ENCODE measurements around the gene THY1. TPM values are rescaled to one million over a fixed set of nuclear protein-coding genes. Genes with fewer than 3 reads are reported as not detected.

Gene THY1
- polyA plus RNA-seq, 1 donor from 2014 or later = 98.3 TPM

DNA sequence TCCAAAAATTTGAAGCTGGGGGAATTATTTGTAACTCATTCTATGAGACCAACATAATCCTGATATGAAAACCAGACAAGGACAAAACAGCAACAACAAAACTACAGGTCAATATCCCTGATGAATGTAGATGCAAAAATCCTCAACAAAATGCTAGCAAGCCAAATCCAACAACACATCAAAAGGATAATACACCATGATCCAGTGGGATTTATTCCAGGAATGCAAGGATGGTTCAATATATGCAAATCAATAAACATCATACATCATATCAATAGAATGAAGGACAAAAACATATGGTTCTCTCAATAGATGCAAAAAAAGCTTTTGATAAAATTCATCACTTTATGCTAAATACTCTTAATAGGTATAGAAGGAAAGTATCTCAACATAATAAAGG lies 22.1 kb downstream of the THY1 start:
- H3K79me2 ChIP-seq (replicated peaks; ENCODE audit: insufficient read depth, low read length) = no peaks in the 10 kb centered on the region
- no peaks in the 10 kb centered on the region for H4K20me1 ChIP-seq (ENCODE audit: insufficient read depth)
- no peak overlapping the region for H3K4me3 ChIP-seq (ENCODE audit: low read length)
- no peak overlapping the region for H3K4me2 ChIP-seq (ENCODE audit: low read length)
- H3K9ac ChIP-seq (ENCODE audit: low read length) = no peak overlapping the region
- H3K9me2 ChIP-seq (ENCODE audit: insufficient read depth, low read length) = no peaks in the 10 kb centered on the region
- H2AFZ ChIP-seq (ENCODE audit: low read depth, low read length) = no peak overlapping the region
- no peaks in the 10 kb centered on the region for H3F3A ChIP-seq (ENCODE audit: insufficient read depth, low read length, poor library complexity, severe bottlenecking)
- no peaks in the 10 kb centered on the region for H3K9me3 ChIP-seq (ENCODE audit: low read length)
- no peak overlapping the region for H3K27ac ChIP-seq (ENCODE audit: low read length)
- H3K27me3 ChIP-seq (ENCODE audit: insufficient read depth, low read depth, low read length) = no peaks in the 10 kb centered on the region
- TF ChIP-seq, protein P1, sequence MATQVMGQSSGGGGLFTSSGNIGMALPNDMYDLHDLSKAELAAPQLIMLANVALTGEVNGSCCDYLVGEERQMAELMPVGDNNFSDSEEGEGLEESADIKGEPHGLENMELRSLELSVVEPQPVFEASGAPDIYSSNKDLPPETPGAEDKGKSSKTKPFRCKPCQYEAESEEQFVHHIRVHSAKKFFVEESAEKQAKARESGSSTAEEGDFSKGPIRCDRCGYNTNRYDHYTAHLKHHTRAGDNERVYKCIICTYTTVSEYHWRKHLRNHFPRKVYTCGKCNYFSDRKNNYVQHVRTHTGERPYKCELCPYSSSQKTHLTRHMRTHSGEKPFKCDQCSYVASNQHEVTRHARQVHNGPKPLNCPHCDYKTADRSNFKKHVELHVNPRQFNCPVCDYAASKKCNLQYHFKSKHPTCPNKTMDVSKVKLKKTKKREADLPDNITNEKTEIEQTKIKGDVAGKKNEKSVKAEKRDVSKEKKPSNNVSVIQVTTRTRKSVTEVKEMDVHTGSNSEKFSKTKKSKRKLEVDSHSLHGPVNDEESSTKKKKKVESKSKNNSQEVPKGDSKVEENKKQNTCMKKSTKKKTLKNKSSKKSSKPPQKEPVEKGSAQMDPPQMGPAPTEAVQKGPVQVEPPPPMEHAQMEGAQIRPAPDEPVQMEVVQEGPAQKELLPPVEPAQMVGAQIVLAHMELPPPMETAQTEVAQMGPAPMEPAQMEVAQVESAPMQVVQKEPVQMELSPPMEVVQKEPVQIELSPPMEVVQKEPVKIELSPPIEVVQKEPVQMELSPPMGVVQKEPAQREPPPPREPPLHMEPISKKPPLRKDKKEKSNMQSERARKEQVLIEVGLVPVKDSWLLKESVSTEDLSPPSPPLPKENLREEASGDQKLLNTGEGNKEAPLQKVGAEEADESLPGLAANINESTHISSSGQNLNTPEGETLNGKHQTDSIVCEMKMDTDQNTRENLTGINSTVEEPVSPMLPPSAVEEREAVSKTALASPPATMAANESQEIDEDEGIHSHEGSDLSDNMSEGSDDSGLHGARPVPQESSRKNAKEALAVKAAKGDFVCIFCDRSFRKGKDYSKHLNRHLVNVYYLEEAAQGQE (IDR thresholded peaks at IDR 0.05; ENCODE audit: borderline replicate concordance) = no peak
- TF ChIP-seq TAF1 (IDR thresholded peaks at IDR 0.05; ENCODE audit: low read depth) = no peak
- no peak for TF ChIP-seq POLR2AphosphoS5 (IDR thresholded peaks at IDR 0.05)
- no peaks in the 10 kb centered on the region for H3K36me3 ChIP-seq (ENCODE audit: insufficient read depth, low read length)

DNA sequence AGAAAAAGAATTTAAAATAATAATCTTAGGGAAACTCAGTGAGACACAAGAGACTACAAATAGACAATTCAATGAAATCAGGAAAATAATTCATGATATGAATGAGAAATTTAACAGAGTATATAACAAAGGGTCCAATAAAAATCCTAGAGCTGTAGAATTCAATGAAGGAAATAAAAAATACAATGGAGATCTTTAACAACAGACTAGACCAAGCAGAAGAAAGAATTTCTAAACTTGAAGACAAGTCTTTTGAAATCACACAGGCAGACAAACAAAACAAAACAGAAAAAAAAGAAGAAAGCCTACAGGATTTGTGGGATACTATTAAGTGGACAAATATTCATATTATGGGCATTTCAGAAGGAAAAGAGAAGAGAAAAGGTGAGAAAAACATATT lies 25.2 kb downstream of the THY1 start:
- no peak overlapping the region for H3K27ac ChIP-seq (ENCODE audit: low read length)
- H3K27me3 ChIP-seq (ENCODE audit: insufficient read depth, low read depth, low read length) = no peaks in the 10 kb centered on the region
- H3K4me2 ChIP-seq (ENCODE audit: low read length) = no peak overlapping the region
- TF ChIP-seq, protein P2, sequence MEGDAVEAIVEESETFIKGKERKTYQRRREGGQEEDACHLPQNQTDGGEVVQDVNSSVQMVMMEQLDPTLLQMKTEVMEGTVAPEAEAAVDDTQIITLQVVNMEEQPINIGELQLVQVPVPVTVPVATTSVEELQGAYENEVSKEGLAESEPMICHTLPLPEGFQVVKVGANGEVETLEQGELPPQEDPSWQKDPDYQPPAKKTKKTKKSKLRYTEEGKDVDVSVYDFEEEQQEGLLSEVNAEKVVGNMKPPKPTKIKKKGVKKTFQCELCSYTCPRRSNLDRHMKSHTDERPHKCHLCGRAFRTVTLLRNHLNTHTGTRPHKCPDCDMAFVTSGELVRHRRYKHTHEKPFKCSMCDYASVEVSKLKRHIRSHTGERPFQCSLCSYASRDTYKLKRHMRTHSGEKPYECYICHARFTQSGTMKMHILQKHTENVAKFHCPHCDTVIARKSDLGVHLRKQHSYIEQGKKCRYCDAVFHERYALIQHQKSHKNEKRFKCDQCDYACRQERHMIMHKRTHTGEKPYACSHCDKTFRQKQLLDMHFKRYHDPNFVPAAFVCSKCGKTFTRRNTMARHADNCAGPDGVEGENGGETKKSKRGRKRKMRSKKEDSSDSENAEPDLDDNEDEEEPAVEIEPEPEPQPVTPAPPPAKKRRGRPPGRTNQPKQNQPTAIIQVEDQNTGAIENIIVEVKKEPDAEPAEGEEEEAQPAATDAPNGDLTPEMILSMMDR (IDR thresholded peaks at IDR 0.05; ENCODE audit: poor library complexity, severe bottlenecking) = no peak
- TF ChIP-seq EZH2 (IDR thresholded peaks at IDR 0.05; ENCODE audit: borderline replicate concordance, insufficient read depth, low read length, poor library complexity, severe bottlenecking) (no peak), EP300 (conservative IDR thresholded peaks at IDR 0.05; ENCODE audit: poor library complexity, severe bottlenecking) (no peak), TAF1 (IDR thresholded peaks at IDR 0.05; ENCODE audit: low read depth) (no peak), POLR2AphosphoS5 (IDR thresholded peaks at IDR 0.05) (no peak), MXI1 (conservative IDR thresholded peaks at IDR 0.05; ENCODE audit: poor library complexity, severe bottlenecking) (no peak), SMC3 (conservative IDR thresholded peaks at IDR 0.05; ENCODE audit: poor library complexity) (no peak), RAD21 (conservative IDR thresholded peaks at IDR 0.05) (no peak)
- TF ChIP-seq, protein P1 (IDR thresholded peaks at IDR 0.05; ENCODE audit: borderline replicate concordance) = no peak
- H3K9me3 ChIP-seq (ENCODE audit: low read length) = no peaks in the 10 kb centered on the region
- no peaks in the 10 kb centered on the region for H3K9me2 ChIP-seq (ENCODE audit: insufficient read depth, low read length)
- H3K79me2 ChIP-seq (replicated peaks; ENCODE audit: insufficient read depth, low read length) = no peaks in the 10 kb centered on the region
- H3F3A ChIP-seq (ENCODE audit: insufficient read depth, low read length, poor library complexity, severe bottlenecking) = no peaks in the 10 kb centered on the region
- H3K36me3 ChIP-seq (ENCODE audit: insufficient read depth, low read length) = no peaks in the 10 kb centered on the region
- no peak overlapping the region for H3K4me3 ChIP-seq (ENCODE audit: low read length)
- H2AFZ ChIP-seq (ENCODE audit: low read depth, low read length) = no peak overlapping the region
- no peak overlapping the region for H3K9ac ChIP-seq (ENCODE audit: low read length)
- no peaks in the 10 kb centered on the region for H4K20me1 ChIP-seq (ENCODE audit: insufficient read depth)
